K562 (cell line): Measurements from ENCODE around the gene ADAP1. TPM values are rescaled to one million over a fixed set of nuclear protein-coding genes. Genes with fewer than 3 reads are reported as not detected.

ENCODE experiments used
- CCNT2 ChIP-seq: IDR thresholded peaks from 2 replicates; pipeline ENCODE4 v1.6.1; 2011; ENCODE audit warnings: borderline replicate concordance, low read depth, mild to moderate bottlenecking, moderate library complexity, mixed read lengths, low read length; ENCODE audit not compliant: insufficient read length; ENCODE audit errors: extremely low read depth
- JUN ChIP-seq, 2 experiments: sonication (generic) in 1 of 2; formaldehyde crosslinking in 1 of 2; IDR thresholded peaks; 2 replicates each; pipeline versions ENCODE4 v1.6.1 to v1.8.0; 2012 to 2022; ENCODE audit warnings: borderline replicate concordance in 2 of 2, mild to moderate bottlenecking in 2 of 2, improper control_type of control experiment in 1 of 2, low read depth in 1 of 2, low read length in 1 of 2, missing genetic modification reagents in 1 of 2
- KDM5B ChIP-seq: fragments of 200-600 bp; sonication (generic); IDR thresholded peaks from 2 replicates; pipeline ENCODE4 v1.6.1; 2012; ENCODE audit warnings: low read depth, mild to moderate bottlenecking, moderate library complexity, low read length, control low read depth, inconsistent platforms; ENCODE audit not compliant: insufficient replicate concordance
- SMAD4 ChIP-seq: fragments of 250-450 bp; sonication (Bioruptor Pico); conservative IDR thresholded peaks from 2 replicates; pipeline ENCODE4 v1.8.0; 2021; ENCODE audit warnings: inconsistent platforms, mild to moderate bottlenecking, moderate library complexity
- VEZF1 ChIP-seq: fragments of 200-800 bp; sonication (Bioruptor generic); IDR thresholded peaks from 2 replicates; pipeline ENCODE4 v1.6.1; 2017; ENCODE audit warnings: missing genetic modification characterization, missing compliant biosample characterization
- ZNF184 ChIP-seq: sonication (generic); formaldehyde crosslinking; IDR thresholded peaks from 2 replicates; pipeline ENCODE4 v1.5.0; 2020; ENCODE audit warnings: missing genetic modification reagents
- ZNF639 ChIP-seq, 2 experiments: fragments of 200-800 bp in 1 of 2; sonication (Bioruptor generic) in 1 of 2; sonication (generic) in 1 of 2; formaldehyde crosslinking in 1 of 2; IDR thresholded peaks in 1 of 2; conservative IDR thresholded peaks in 1 of 2; 2 replicates each; pipeline versions ENCODE4 v1.5.0 to v1.6.1; 2016 to 2020; ENCODE audit warnings: missing compliant biosample characterization in 1 of 2, missing genetic modification characterization in 1 of 2, missing genetic modification reagents in 1 of 2
- ZNF764 ChIP-seq: fragments of 250-450 bp; sonication (Bioruptor Pico); IDR thresholded peaks from 2 replicates; pipeline ENCODE4 v1.4.0; 2020; ENCODE audit warnings: low read depth, mild to moderate bottlenecking, moderate library complexity
- polyA plus RNA-seq, 8 experiments: library from polyadenylated mRNA; depleted of rRNA in 4 of 8; stranded (reverse) in 5 of 8; unstranded in 3 of 8; fragments of >200 nt; fragmentation: Nextera tagmentation in 2 of 8; fragmentation: Illumina TruSeq in 1 of 8; extraction: Ambion mirVana in 2 of 8; extraction: Trizol in 1 of 8; gene quantifications; 2 replicates each; pipeline versions ENCODE4 v1.2.1 to v1.2.3, GENCODE V29; 2011 to 2014; ENCODE audit warnings: inconsistent platforms in 1 of 8, missing spikeins in 1 of 8
- total RNA-seq, 7 experiments: library from RNA; depleted of rRNA in 6 of 7; stranded (reverse); fragments of >200 nt in 6 of 7; fragmentation: Illumina TruSeq in 2 of 7; extraction: Trizol in 2 of 7; gene quantifications; 2 replicates each; pipeline versions ENCODE4 v1.2.1 to v1.2.3, GENCODE V29; 2011 to 2021; ENCODE audit warnings: low replicate concordance in 1 of 7

The ADAP1 gene
- total and polyA plus RNA-seq, 9 of the 15 experiments (the other 6 are each of a cell fraction or from before 2014, with no cell fraction given), result 0.27 to 1.4 (median 0.52) TPM; not detected in 3

- TF ChIP-seq CCNT2 (peak; percentile 17), VEZF1 (CRISPR knock-in tag) (peak; percentile 28; the same call in 1 of the 2 replicates), ZNF184 (no peak), KDM5B (no peak), ZNF764 (CRISPR knock-in tag) (no peak), JUN (IDR thresholded peaks at IDR 0.05; ENCODE audit: borderline replicate concordance, low read depth, low read length) (no peak), JUN (CRISPR knock-in tag; IDR thresholded peaks at IDR 0.05; ENCODE audit: borderline replicate concordance) (no peak), SMAD4 (CRISPR knock-in tag) (0 out of 2 replicates have a peak, but pooled peaks have one; percentile 29), ZNF639 (CRISPR knock-in tag; conservative IDR thresholded peaks at IDR 0.05 in 1 of 2, IDR thresholded peaks at IDR 0.05 in 1 of 2) (peak in 1 of 2 experiments; percentile 65; a peak in 1 of 4 replicates)
These were observed at the start of gene ADAP1 (continued) for GRCh38 chr7:954330-955238.
